Activated B cell treated with CpG ODN at 0.5 μM for 24 hours (primary cell): ENCODE results near the gene FHIT. TPM values are rescaled to one million over a fixed set of nuclear protein-coding genes. Genes with fewer than 3 reads are reported as not detected.

ENCODE experiments used
- ATAC-seq: fragments of 200-7000 bp; cut with Tn5 transposase; one replicate; pipeline ENCODE4 v1.10.0; 2021; ENCODE audit warnings: low read depth, mild to moderate bottlenecking, moderate library complexity
- CTCF ChIA-PET: fragments of 350-600 bp; sonication (Branson Sonifier 250); formaldehyde crosslinking; loops from one replicate; lab custom pipeline; 2021; ENCODE audit warnings: antibody characterized with exemption; lab: Charles Lee
- POLR2A ChIA-PET: fragments of 350-600 bp; sonication (Branson Sonifier 250); formaldehyde crosslinking; loops from one replicate; lab custom pipeline; 2021; ENCODE audit warnings: antibody characterized with exemption; lab: Charles Lee
- DNase-seq: peaks from one replicate; pipeline ENCODE4 v3.0.0; 2022
- H3K27ac Mint-ChIP-seq: one replicate; pipeline ENCODE4 v1.8.0; 2020; ENCODE audit warnings: mixed read lengths
- H3K27me3 Mint-ChIP-seq: one replicate; pipeline ENCODE4 v1.8.0; 2021; ENCODE audit warnings: mixed read lengths
- H3K36me3 Mint-ChIP-seq: one replicate; pipeline ENCODE4 v1.8.0; 2021; ENCODE audit warnings: low read depth, mixed read lengths
- H3K4me1 Mint-ChIP-seq: one replicate; pipeline ENCODE4 v1.8.0; 2021; ENCODE audit warnings: mixed read lengths
- H3K4me3 Mint-ChIP-seq: one replicate; pipeline ENCODE4 v1.8.0; 2020; ENCODE audit warnings: mild to moderate bottlenecking, mixed read lengths
- H3K9me3 Mint-ChIP-seq: one replicate; pipeline ENCODE4 v1.8.0; 2020; ENCODE audit warnings: mixed read lengths
- CTCF ChIP-seq: fragments of 200-600 bp; IDR thresholded peaks from one replicate; pipeline ENCODE4 v1.8.0; 2022; ENCODE audit warnings: antibody characterized with exemption, mild to moderate bottlenecking
- intact Hi-C: fragments of 100-400 bp; cut with micrococcal nuclease; formaldehyde crosslinking; loops from one replicate; pipeline ENCODE4 v1.15.1; 2024
- total RNA-seq: library from RNA; stranded (reverse); gene quantifications from 2 replicates; pipeline ENCODE4 v1.2.3, GENCODE V29; 2022

FHIT gene
- total RNA-seq, 1 donor from 2014 or later, result 5.5 TPM

- no peak for DNase-seq
- H3K4me3 Mint-ChIP-seq, result no peak overlapping the region
- POLR2A ChIA-PET, result no interaction called here
- no peak for TF ChIP-seq CTCF
- no peaks in the 10 kb centered on the region for H3K36me3 Mint-ChIP-seq
- peaks cover 10% of the 10 kb centered on the region for H3K4me1 Mint-ChIP-seq
- intact Hi-C loops, result no loop called here
- H3K27me3 Mint-ChIP-seq, result no peaks in the 10 kb centered on the region
- CTCF ChIA-PET, result no interaction called here
- H3K27ac Mint-ChIP-seq, result no peak overlapping the region
- H3K9me3 Mint-ChIP-seq, result no peaks in the 10 kb centered on the region
- no peak for ATAC-seq
These were observed 1494.3 kb downstream of the FHIT start for GRCh38 chr3:59756934-59757333.

- Mint-ChIP-seq H3K36me3 (no peaks in the 10 kb centered on the region), H3K27me3 (no peaks in the 10 kb centered on the region), H3K27ac (no peak overlapping the region), H3K4me1 (peaks cover 6% of the 10 kb centered on the region), H3K4me3 (no peak overlapping the region), H3K9me3 (no peaks in the 10 kb centered on the region)
- ATAC-seq (no peak), DNase-seq (no peak)
- intact Hi-C loops, result no loop called here
- no peak for TF ChIP-seq CTCF
- CTCF ChIA-PET, result no interaction called here
- POLR2A ChIA-PET, result no interaction called here
These were observed 1496.7 kb downstream of the FHIT start for GRCh38 chr3:59754456-59755129.

GRCh38 chr3:59753808-59754450 lies 1497.3 kb downstream of the FHIT start:
- H3K4me1 Mint-ChIP-seq, result peaks cover 2% of the 10 kb centered on the region
- POLR2A ChIA-PET, result no interaction called here
- CTCF ChIA-PET, result no interaction called here

GRCh38 chr3:59752925-59753324 lies 1498.3 kb downstream of the FHIT start:
- H3K36me3 Mint-ChIP-seq, result no peaks in the 10 kb centered on the region
- no peak overlapping the region for H3K27ac Mint-ChIP-seq
- ChIA-PET POLR2A (no interaction called here), CTCF (no interaction called here)
- TF ChIP-seq CTCF, result no peak
- ATAC-seq, result no peak
- H3K27me3 Mint-ChIP-seq, result no peaks in the 10 kb centered on the region
- H3K4me3 Mint-ChIP-seq, result no peak overlapping the region
- H3K4me1 Mint-ChIP-seq, result no peaks in the 10 kb centered on the region
- H3K9me3 Mint-ChIP-seq, result no peaks in the 10 kb centered on the region
- intact Hi-C loops, result no loop called here
- no peak for DNase-seq

More at GRCh38 chr3:59753808-59754450, 1497.3 kb downstream of the FHIT start:
- H3K4me3 Mint-ChIP-seq, result no peak overlapping the region
- TF ChIP-seq CTCF, result no peak
- H3K27ac Mint-ChIP-seq, result no peak overlapping the region
- no peak for ATAC-seq
- no peak for DNase-seq
- intact Hi-C loops, result no loop called here
- no peaks in the 10 kb centered on the region for H3K27me3 Mint-ChIP-seq
- no peaks in the 10 kb centered on the region for H3K9me3 Mint-ChIP-seq
- no peaks in the 10 kb centered on the region for H3K36me3 Mint-ChIP-seq

- ChIA-PET POLR2A (interaction anchor here (0.6 kb wide), 1 partner anchor 38 kb away, joined by 3 read pairs; no protein-coding TSS in a partner anchor), CTCF (interaction anchor here (1.2 kb wide), 1 partner anchor 14 kb away, joined by 3 read pairs; no protein-coding TSS in a partner anchor)
- H3K36me3 Mint-ChIP-seq, result no peaks in the 10 kb centered on the region
- H3K4me1 Mint-ChIP-seq, result no peaks in the 10 kb centered on the region
- no peak overlapping the region for H3K4me3 Mint-ChIP-seq
- DNase-seq (no peak), ATAC-seq (no peak)
- H3K9me3 Mint-ChIP-seq, result no peaks in the 10 kb centered on the region
- no peak overlapping the region for H3K27ac Mint-ChIP-seq
- H3K27me3 Mint-ChIP-seq, result no peaks in the 10 kb centered on the region
- intact Hi-C loops, result no loop called here
- no peak for TF ChIP-seq CTCF
These were observed 1499.6 kb downstream of the FHIT start for GRCh38 chr3:59751606-59752005.
